ENCODE measurements around the gene FAM117A. TPM values are rescaled to one million over a fixed set of nuclear protein-coding genes. Genes with fewer than 3 reads are reported as not detected.

Gene FAM117A
- total RNA-seq, 1 experiment from 2014 or later, result 26.2 TPM

GRCh38 chr17:49745175-49746139, 18.5 kb downstream of the FAM117A start:
- H3K4me1 Mint-ChIP-seq, result peaks cover 16% of the 10 kb centered on the region
- peak overlapping the region; percentile 35 for H3K27ac Mint-ChIP-seq
- no peaks in the 10 kb centered on the region for H3K27me3 Mint-ChIP-seq (ENCODE audit: low read depth)
- ATAC-seq, result no peak
- H3K9me3 Mint-ChIP-seq, result no peaks in the 10 kb centered on the region
- no peak for DNase-seq (ENCODE audit: low spot score)
- ChIA-PET POLR2A (no interaction called here), CTCF (no interaction called here)
- no peaks in the 10 kb centered on the region for H3K36me3 Mint-ChIP-seq
- no peak for TF ChIP-seq ZBTB21 (CRISPR knock-in tag; IDR thresholded peaks at IDR 0.05; ENCODE audit: borderline replicate concordance)
- TF ChIP-seq SMAD3 (CRISPR knock-in tag; IDR thresholded peaks at IDR 0.05; ENCODE audit: borderline replicate concordance), result no peak
- TF ChIP-seq GTF2I (CRISPR knock-in tag; conservative IDR thresholded peaks at IDR 0.05), result no peak
- TF ChIP-seq, protein P1, sequence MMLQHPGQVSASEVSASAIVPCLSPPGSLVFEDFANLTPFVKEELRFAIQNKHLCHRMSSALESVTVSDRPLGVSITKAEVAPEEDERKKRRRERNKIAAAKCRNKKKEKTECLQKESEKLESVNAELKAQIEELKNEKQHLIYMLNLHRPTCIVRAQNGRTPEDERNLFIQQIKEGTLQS (CRISPR knock-in tag; conservative IDR thresholded peaks at IDR 0.05), result no peak
- TF ChIP-seq NFATC4 (CRISPR knock-in tag; IDR thresholded peaks at IDR 0.05), result no peak
- TF ChIP-seq ZNF423 (CRISPR knock-in tag; IDR thresholded peaks at IDR 0.05), result no peak
- TF ChIP-seq PREB (CRISPR knock-in tag; IDR thresholded peaks at IDR 0.05; ENCODE audit: borderline replicate concordance), result no peak
- TF ChIP-seq ZNF263 (CRISPR knock-in tag; IDR thresholded peaks at IDR 0.05; ENCODE audit: low read depth), result no peak
- TF ChIP-seq MYBL2 (CRISPR knock-in tag; IDR thresholded peaks at IDR 0.05), result no peak
- TF ChIP-seq ZNF416 (CRISPR knock-in tag; IDR thresholded peaks at IDR 0.05), result no peak
- TF ChIP-seq USF1 (CRISPR knock-in tag; IDR thresholded peaks at IDR 0.05), result no peak
- no peak for TF ChIP-seq ATF1 (CRISPR knock-in tag; IDR thresholded peaks at IDR 0.05)
- no peak for TF ChIP-seq FOXJ3 (CRISPR knock-in tag; IDR thresholded peaks at IDR 0.05; ENCODE audit: borderline replicate concordance)
- no peak for TF ChIP-seq PRDM15 (CRISPR knock-in tag; IDR thresholded peaks at IDR 0.05)
- no peak overlapping the region for H3K4me3 Mint-ChIP-seq

GRCh38 chr17:49742166-49742638, 21.7 kb downstream of the FAM117A start:
- ATAC-seq (no peak), DNase-seq (ENCODE audit: low spot score) (no peak)
- Mint-ChIP-seq H3K27ac (no peak overlapping the region), H3K36me3 (peaks cover 5% of the 10 kb centered on the region; the same call in 1 of the 2 replicates), H3K27me3 (ENCODE audit: low read depth) (no peaks in the 10 kb centered on the region), H3K4me1 (peaks cover 11% of the 10 kb centered on the region), H3K4me3 (no peak overlapping the region), H3K9me3 (no peaks in the 10 kb centered on the region)
- ChIA-PET CTCF (no interaction called here), POLR2A (no interaction called here)
- TF ChIP-seq, protein P2, sequence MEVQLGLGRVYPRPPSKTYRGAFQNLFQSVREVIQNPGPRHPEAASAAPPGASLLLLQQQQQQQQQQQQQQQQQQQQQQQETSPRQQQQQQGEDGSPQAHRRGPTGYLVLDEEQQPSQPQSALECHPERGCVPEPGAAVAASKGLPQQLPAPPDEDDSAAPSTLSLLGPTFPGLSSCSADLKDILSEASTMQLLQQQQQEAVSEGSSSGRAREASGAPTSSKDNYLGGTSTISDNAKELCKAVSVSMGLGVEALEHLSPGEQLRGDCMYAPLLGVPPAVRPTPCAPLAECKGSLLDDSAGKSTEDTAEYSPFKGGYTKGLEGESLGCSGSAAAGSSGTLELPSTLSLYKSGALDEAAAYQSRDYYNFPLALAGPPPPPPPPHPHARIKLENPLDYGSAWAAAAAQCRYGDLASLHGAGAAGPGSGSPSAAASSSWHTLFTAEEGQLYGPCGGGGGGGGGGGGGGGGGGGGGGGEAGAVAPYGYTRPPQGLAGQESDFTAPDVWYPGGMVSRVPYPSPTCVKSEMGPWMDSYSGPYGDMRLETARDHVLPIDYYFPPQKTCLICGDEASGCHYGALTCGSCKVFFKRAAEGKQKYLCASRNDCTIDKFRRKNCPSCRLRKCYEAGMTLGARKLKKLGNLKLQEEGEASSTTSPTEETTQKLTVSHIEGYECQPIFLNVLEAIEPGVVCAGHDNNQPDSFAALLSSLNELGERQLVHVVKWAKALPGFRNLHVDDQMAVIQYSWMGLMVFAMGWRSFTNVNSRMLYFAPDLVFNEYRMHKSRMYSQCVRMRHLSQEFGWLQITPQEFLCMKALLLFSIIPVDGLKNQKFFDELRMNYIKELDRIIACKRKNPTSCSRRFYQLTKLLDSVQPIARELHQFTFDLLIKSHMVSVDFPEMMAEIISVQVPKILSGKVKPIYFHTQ (CRISPR knock-in tag; IDR thresholded peaks at IDR 0.05), result no peak
